ENCODE data around the gene COG5.
"Not testable (repeated sequence)": the region's sequence is repeated elsewhere in the genome, so short reads cannot be mapped to it uniquely, and the experiment has no call there.

The COG5 gene

GRCh38 chr7:107255602-107256001 lies 308.1 kb downstream of the COG5 start:
- DNase-seq = no peak

GRCh38 chr7:107254398-107254985 lies 309.2 kb downstream of the COG5 start:
- no peak for DNase-seq

- no peak for DNase-seq
Measured at GRCh38 chr7:107253599-107253998, 310.1 kb downstream of the COG5 start.

- no peak for DNase-seq
Measured at GRCh38 chr7:107251963-107252362, 311.8 kb downstream of the COG5 start.

- DNase-seq = no peak
Measured at GRCh38 chr7:107248551-107249316, 315.0 kb downstream of the COG5 start.

GRCh38 chr7:107246836-107247235 lies 316.9 kb downstream of the COG5 start:
- DNase-seq = not testable (repeated sequence)

- no peak for DNase-seq
Measured at GRCh38 chr7:107244613-107245012, 319.1 kb downstream of the COG5 start.

- no peak for DNase-seq
Measured at GRCh38 chr7:107242267-107242666, 321.5 kb downstream of the COG5 start.

GRCh38 chr7:107237451-107237850 lies 326.3 kb downstream of the COG5 start:
- no peak for DNase-seq

- DNase-seq = no peak
Measured at GRCh38 chr7:107236862-107237261, 326.9 kb downstream of the COG5 start.

- no peak for DNase-seq
Measured at GRCh38 chr7:107234436-107234835, 329.3 kb downstream of the COG5 start.

GRCh38 chr7:107233981-107234380 lies 329.7 kb downstream of the COG5 start:
- DNase-seq = no peak

GRCh38 chr7:107233174-107233573 lies 330.5 kb downstream of the COG5 start:
- no peak for DNase-seq

GRCh38 chr7:107232568-107233090 lies 331.1 kb downstream of the COG5 start:
- no peak for DNase-seq

GRCh38 chr7:107230334-107230733 lies 333.4 kb downstream of the COG5 start:
- no peak for DNase-seq

GRCh38 chr7:107228291-107228690 lies 335.4 kb downstream of the COG5 start:
- no peak for DNase-seq

GRCh38 chr7:107224374-107225223 lies 339.1 kb downstream of the COG5 start:
- no peak for DNase-seq

- DNase-seq = not testable (repeated sequence)
Measured at GRCh38 chr7:107220806-107221205, 342.9 kb downstream of the COG5 start.

GRCh38 chr7:107220356-107220755 lies 343.4 kb downstream of the COG5 start:
- DNase-seq = no peak

- no peak for DNase-seq
Measured at GRCh38 chr7:107219563-107220244, 344.0 kb downstream of the COG5 start.

GRCh38 chr7:107213945-107214344 lies 349.8 kb downstream of the COG5 start:
- DNase-seq = no peak

- DNase-seq = no peak
Measured at GRCh38 chr7:107213193-107213788, 350.4 kb downstream of the COG5 start.

All from activated CD8-positive, alpha-beta memory T cell treated with anti-CD3 and anti-CD28 coated beads for 24 hours (primary cell).